Smooth muscle cell (in vitro differentiated cells): ENCODE results near the gene PNLIPRP1. TPM values are rescaled to one million over a fixed set of nuclear protein-coding genes. Genes with fewer than 3 reads are reported as not detected.

Source experiments
- DNase-seq: peaks from one replicate; lab custom pipeline; 2025; ENCODE audit not compliant: unreplicated experiment; lab: John Stamatoyannopoulos, UW
- H2AFZ ChIP-seq: fragments of 200-600 bp; sonication (generic); 2 replicates; pipeline ENCODE4 v1.6.0; 2016; ENCODE audit warnings: antibody characterized with exemption, low read depth, mild to moderate bottlenecking
- H3F3A ChIP-seq: fragments of 200-600 bp; sonication (generic); 2 replicates; pipeline ENCODE4 v1.6.0; 2017; ENCODE audit warnings: antibody characterized with exemption, low read depth
- H3K27ac ChIP-seq: fragments of 200-600 bp; sonication (generic); 2 replicates; pipeline ENCODE4 v1.5.1; 2016; ENCODE audit warnings: low read depth, mild to moderate bottlenecking
- H3K27me3 ChIP-seq: fragments of 200-600 bp; sonication (generic); 2 replicates; pipeline ENCODE4 v1.6.1; 2016; ENCODE audit warnings: low read depth, mild to moderate bottlenecking
- H3K36me3 ChIP-seq: fragments of 200-600 bp; sonication (generic); 2 replicates; pipeline ENCODE4 v1.5.1; 2016; ENCODE audit warnings: low read depth
- H3K4me1 ChIP-seq: fragments of 200-600 bp; sonication (generic); 2 replicates; pipeline ENCODE4 v1.5.1; 2016; ENCODE audit warnings: low read depth
- H3K4me2 ChIP-seq: fragments of 200-600 bp; sonication (generic); 2 replicates; pipeline ENCODE4 v1.6.0; 2016; ENCODE audit warnings: mild to moderate bottlenecking
- H3K4me3 ChIP-seq: fragments of 200-600 bp; sonication (generic); 2 replicates; pipeline ENCODE4 v1.5.1; 2016; ENCODE audit warnings: mild to moderate bottlenecking
- H3K79me2 ChIP-seq: fragments of 200-600 bp; sonication (generic); 2 replicates; pipeline ENCODE4 v1.6.0; 2016; ENCODE audit warnings: low read depth, mild to moderate bottlenecking
- H3K9ac ChIP-seq: fragments of 200-600 bp; sonication (generic); 2 replicates; pipeline ENCODE4 v1.6.0; 2016; ENCODE audit warnings: low read depth
- H3K9me3 ChIP-seq: fragments of 200-600 bp; sonication (generic); replicated peaks from 2 replicates; pipeline ENCODE4 v1.5.1; 2016; ENCODE audit warnings: low read depth
- H4K20me1 ChIP-seq: fragments of 200-600 bp; sonication (generic); 2 replicates; pipeline ENCODE4 v1.6.0; 2016; ENCODE audit warnings: low read depth
- WGBS: methylation state at CpG from one replicate; pipeline ENCODE4 v1.1.7; 2016; ENCODE audit warnings: low lambda C conversion rate; 5-methylcytosine and 5-hydroxymethylcytosine counted together
- polyA plus RNA-seq: library from polyadenylated mRNA; unstranded; fragments of >200 nt; fragmentation: Nextera tagmentation; extraction: Ambion mirVana; gene quantifications from 2 replicates; pipeline ENCODE4 v1.2.1, GENCODE V29; 2016
- total RNA-seq: library from RNA; depleted of rRNA; stranded (reverse); fragments of >200 nt; gene quantifications from 2 replicates; pipeline ENCODE4 v1.2.3, GENCODE V29; 2014
- TF ChIP-seq, protein P1 (sequence below): fragments of 200-600 bp; sonication (generic); IDR thresholded peaks from 2 replicates; pipeline ENCODE4 v1.5.1; 2017; ENCODE audit warnings: borderline replicate concordance, mild to moderate bottlenecking, antibody characterized with exemption; ENCODE audit not compliant: insufficient read depth, poor library complexity, severe bottlenecking

Gene PNLIPRP1
- total and polyA plus RNA-seq, 2 experiments from 2014 or later: not detected

DNA sequence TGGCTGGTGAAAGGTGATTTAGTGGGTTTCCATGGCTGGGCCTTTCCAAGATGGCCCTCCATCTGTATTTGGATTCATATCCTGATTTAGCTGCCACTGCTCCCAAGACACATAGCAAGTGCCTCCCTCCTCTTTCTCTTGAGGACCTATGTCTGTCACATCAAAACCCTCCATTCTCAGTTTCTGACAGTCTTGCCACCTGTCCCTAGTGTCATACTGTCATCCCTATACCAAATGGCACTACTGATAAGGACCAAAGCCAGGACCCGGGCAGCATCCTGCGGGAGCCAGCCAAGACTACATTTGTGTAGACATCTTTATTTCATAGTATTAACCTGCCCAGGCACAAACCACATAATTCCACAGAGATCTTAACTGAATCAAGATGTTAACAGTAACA is 64.8 kb downstream of the PNLIPRP1 start:
- no peak for DNase-seq
- no peaks in the 10 kb centered on the region for H3K9me3 ChIP-seq
- no peaks in the 10 kb centered on the region for H4K20me1 ChIP-seq
- no peak overlapping the region for H3K4me2 ChIP-seq
- WGBS: 97% methylated on average over 2 of the region's 2 CpGs
- no peak overlapping the region for H3K9ac ChIP-seq
- no peak overlapping the region for H3K27ac ChIP-seq
- H2AFZ ChIP-seq: no peak overlapping the region
- TF ChIP-seq, protein P1, sequence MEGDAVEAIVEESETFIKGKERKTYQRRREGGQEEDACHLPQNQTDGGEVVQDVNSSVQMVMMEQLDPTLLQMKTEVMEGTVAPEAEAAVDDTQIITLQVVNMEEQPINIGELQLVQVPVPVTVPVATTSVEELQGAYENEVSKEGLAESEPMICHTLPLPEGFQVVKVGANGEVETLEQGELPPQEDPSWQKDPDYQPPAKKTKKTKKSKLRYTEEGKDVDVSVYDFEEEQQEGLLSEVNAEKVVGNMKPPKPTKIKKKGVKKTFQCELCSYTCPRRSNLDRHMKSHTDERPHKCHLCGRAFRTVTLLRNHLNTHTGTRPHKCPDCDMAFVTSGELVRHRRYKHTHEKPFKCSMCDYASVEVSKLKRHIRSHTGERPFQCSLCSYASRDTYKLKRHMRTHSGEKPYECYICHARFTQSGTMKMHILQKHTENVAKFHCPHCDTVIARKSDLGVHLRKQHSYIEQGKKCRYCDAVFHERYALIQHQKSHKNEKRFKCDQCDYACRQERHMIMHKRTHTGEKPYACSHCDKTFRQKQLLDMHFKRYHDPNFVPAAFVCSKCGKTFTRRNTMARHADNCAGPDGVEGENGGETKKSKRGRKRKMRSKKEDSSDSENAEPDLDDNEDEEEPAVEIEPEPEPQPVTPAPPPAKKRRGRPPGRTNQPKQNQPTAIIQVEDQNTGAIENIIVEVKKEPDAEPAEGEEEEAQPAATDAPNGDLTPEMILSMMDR: no peak
- no peaks in the 10 kb centered on the region for H3F3A ChIP-seq
- H3K4me3 ChIP-seq: no peak overlapping the region
- H3K27me3 ChIP-seq: peaks cover 3% of the 10 kb centered on the region
- no peaks in the 10 kb centered on the region for H3K79me2 ChIP-seq
- no peaks in the 10 kb centered on the region for H3K4me1 ChIP-seq
- no peaks in the 10 kb centered on the region for H3K36me3 ChIP-seq

- Histone ChIP-seq H4K20me1 (no peaks in the 10 kb centered on the region), H3K79me2 (no peaks in the 10 kb centered on the region), H3K27ac (no peak overlapping the region), H3F3A (no peaks in the 10 kb centered on the region), H3K4me1 (no peaks in the 10 kb centered on the region), H3K9ac (no peak overlapping the region), H3K4me2 (no peak overlapping the region), H3K4me3 (no peak overlapping the region), H3K9me3 (no peaks in the 10 kb centered on the region), H3K27me3 (peaks cover 3% of the 10 kb centered on the region), H2AFZ (no peak overlapping the region), H3K36me3 (no peaks in the 10 kb centered on the region)
- TF ChIP-seq, protein P1: no peak
- no peak for DNase-seq
- 85% methylated on average over 4 of the region's 4 CpGs for WGBS
Observed at GRCh38 chr10:116656044-116656443, 65.3 kb downstream of the PNLIPRP1 start.

GRCh38 chr10:116657863-116658551 is 67.2 kb downstream of the PNLIPRP1 start:
- H3K27ac ChIP-seq: no peak overlapping the region
- no peaks in the 10 kb centered on the region for H3K79me2 ChIP-seq
- no peak overlapping the region for H3K4me3 ChIP-seq
- no peak for DNase-seq
- TF ChIP-seq, protein P1: no peak
- no peak overlapping the region for H3K9ac ChIP-seq
- H3K4me1 ChIP-seq: no peaks in the 10 kb centered on the region
- 90% methylated on average over 5 of the region's 5 CpGs for WGBS
- no peak overlapping the region for H2AFZ ChIP-seq
- H3K4me2 ChIP-seq: no peak overlapping the region
- no peaks in the 10 kb centered on the region for H4K20me1 ChIP-seq
- peaks cover 3% of the 10 kb centered on the region for H3K27me3 ChIP-seq
- H3F3A ChIP-seq: no peaks in the 10 kb centered on the region
- no peaks in the 10 kb centered on the region for H3K9me3 ChIP-seq
- H3K36me3 ChIP-seq: no peaks in the 10 kb centered on the region

Other genes starting within 250 kb of the PNLIPRP1 start
- 0.31 TPM in 2 replicates for gene PNLIPRP3, start 163.1 kb upstream of the PNLIPRP1 start, total RNA-seq
- gene PNLIPRP3, start 163.1 kb upstream of the PNLIPRP1 start, polyA plus RNA-seq: not detected in 2 replicates
- not detected in 2 replicates for gene PNLIP, start 45.0 kb upstream of the PNLIPRP1 start, total RNA-seq
- not detected in 2 replicates for gene PNLIP, start 45.0 kb upstream of the PNLIPRP1 start, polyA plus RNA-seq
- gene PNLIPRP2, start 30.0 kb downstream of the PNLIPRP1 start, total RNA-seq: not detected in 2 replicates
- gene PNLIPRP2, start 30.0 kb downstream of the PNLIPRP1 start, polyA plus RNA-seq: not detected in 2 replicates
- gene HSPA12A, start 151.6 kb downstream of the PNLIPRP1 start, total RNA-seq: 3.9 and 6.4 TPM in 2 replicates
- 4.3 and 5.3 TPM in 2 replicates for gene HSPA12A, start 151.6 kb downstream of the PNLIPRP1 start, polyA plus RNA-seq